HepG2 (cell line): Measurements from ENCODE around the gene ERRFI1. TPM values are rescaled to one million over a fixed set of nuclear protein-coding genes. Genes with fewer than 3 reads are reported as not detected.

Source experiments
- ATAC-seq: fragments of 200-7000 bp; cut with Tn5 transposase; 3 replicates; pipeline ENCODE4 v1.9.1; 2020; ENCODE audit warnings: mild to moderate bottlenecking, moderate library complexity
- BruUV-seq: library from RNA; stranded (reverse); fragments of 400-500 nt; replicated peaks from 2 replicates; lab custom pipeline; 2021; lab: Mats Ljungman, UMichigan
- CTCF ChIA-PET: fragments of 300-600 bp; formaldehyde crosslinking; extraction: SDS; loops from one replicate; lab custom pipeline; 2021; ENCODE audit warnings: low total read pairs, inconsistent platforms, low intra/inter-chr PET ratio; lab: Yijun Ruan, JAX
- POLR2A ChIA-PET: fragments of 350-600 bp; sonication (Branson Sonifier 250); formaldehyde crosslinking; loops from one replicate; lab custom pipeline; 2020; ENCODE audit warnings: antibody characterized with exemption, inconsistent platforms; lab: Yijun Ruan, JAX
- DNase-seq: peaks from one replicate; pipeline ENCODE4 v3.0.0-alpha.2; 2015; ENCODE audit warnings: low spot score
- FAIRE-seq: peaks from 3 replicates; lab custom pipeline; 2011; peaks lifted over from hg19 to GRCh38; lab: Jason Lieb, UNC
- H2AFZ ChIP-seq: one replicate; pipeline ENCODE4 v1.6.1; 2011; ENCODE audit warnings: low read length, inconsistent platforms
- H3K27ac ChIP-seq: fragments of 300-600 bp; 3 replicates; pipeline ENCODE4 v1.8.0; 2011; ENCODE audit warnings: mixed run types, mild to moderate bottlenecking, mixed read lengths, low read length, inconsistent platforms; ENCODE audit not compliant: insufficient read depth; ENCODE audit errors: extremely low read length
- H3K27me3 ChIP-seq, 2 experiments: fragments of 200-600 bp in 1 of 2; 2 replicates in 1 of 2; 3 replicates in 1 of 2; pipeline versions ENCODE4 v1.6.0 to v1.8.0; 2011; ENCODE audit warnings: low read length in 2 of 2, mild to moderate bottlenecking in 2 of 2, moderate library complexity in 2 of 2, inconsistent platforms in 1 of 2; ENCODE audit not compliant: insufficient read depth in 2 of 2, control insufficient read depth in 1 of 2
- H3K36me3 ChIP-seq, 2 experiments: fragments of 200-600 bp in 1 of 2; replicated peaks in 1 of 2; 2 replicates in 1 of 2; 3 replicates in 1 of 2; pipeline versions ENCODE4 v1.5.1 to v1.8.0; 2011; ENCODE audit warnings: low read length in 2 of 2, inconsistent platforms in 1 of 2; ENCODE audit not compliant: insufficient read depth in 2 of 2, control insufficient read depth in 1 of 2
- H3K4me1 ChIP-seq: 2 replicates; pipeline ENCODE4 v1.5.1; 2012; ENCODE audit warnings: low read length, inconsistent platforms; ENCODE audit not compliant: insufficient read depth
- H3K4me2 ChIP-seq: 2 replicates; pipeline ENCODE4 v1.6.0; 2011; ENCODE audit warnings: low read depth, low read length, inconsistent platforms
- H3K4me3 ChIP-seq, 3 experiments: fragments of 200-600 bp in 1 of 3; sonication (generic), shearing (Covaris generic) in 1 of 3; replicated peaks in 1 of 3; 2 replicates each; pipeline ENCODE4 v1.5.1; 2011 to 2016; ENCODE audit warnings: low read length in 3 of 3, inconsistent platforms in 2 of 3, low read depth in 2 of 3, mild to moderate bottlenecking in 2 of 3, control low read depth in 1 of 3, mixed read lengths in 1 of 3; ENCODE audit not compliant: insufficient read depth in 1 of 3
- H3K79me2 ChIP-seq: one replicate; pipeline ENCODE4 v1.6.1; 2011; ENCODE audit warnings: low read length, inconsistent platforms; ENCODE audit not compliant: insufficient read depth
- H3K9ac ChIP-seq: 2 replicates; pipeline ENCODE4 v1.6.0; 2011; ENCODE audit warnings: mild to moderate bottlenecking, low read depth, low read length, inconsistent platforms; ENCODE audit not compliant: insufficient read depth
- H3K9me3 ChIP-seq: 2 replicates; pipeline ENCODE4 v1.5.1; 2012; ENCODE audit warnings: mild to moderate bottlenecking, low read length
- H4K20me1 ChIP-seq: 2 replicates; pipeline ENCODE4 v1.6.0; 2011; ENCODE audit warnings: inconsistent platforms, mild to moderate bottlenecking, low read length, moderate library complexity; ENCODE audit not compliant: insufficient read depth
- KLF13 ChIP-seq: sonication (generic); formaldehyde crosslinking; IDR thresholded peaks from 2 replicates; pipeline ENCODE4 v1.4.0; 2020; ENCODE audit warnings: mild to moderate bottlenecking, missing genetic modification reagents
- RAD21 ChIP-seq: fragments of 450-650 bp; formaldehyde crosslinking; IDR thresholded peaks from 2 replicates; pipeline ENCODE4 v1.5.0; 2020; ENCODE audit warnings: mild to moderate bottlenecking
- SIN3B ChIP-seq: fragments of 150-350 bp; IDR thresholded peaks from 2 replicates; pipeline ENCODE4 v1.6.1; 2014; ENCODE audit warnings: low read length
- SP5 ChIP-seq: IDR thresholded peaks from 2 replicates; pipeline ENCODE4 v1.6.1; 2016; ENCODE audit warnings: low read depth, borderline replicate concordance
- XRCC5 ChIP-seq: fragments of 200-400 bp; formaldehyde crosslinking; optimal IDR thresholded peaks from 2 replicates; pipeline ENCODE3; 2017; ENCODE audit warnings: mild to moderate bottlenecking, low read length
- WGBS: methylation state at CpG from one replicate; pipeline ENCODE4 v1.1.6; 2017; ENCODE audit warnings: low lambda C conversion rate; 5-methylcytosine and 5-hydroxymethylcytosine counted together
- in situ Hi-C: cut with HindIII; loops from 2 replicates; pipeline ENCODE4 v1.10.0; 2017; ENCODE audit warnings: low pct_unique_long_range_greater_than_20kb; ENCODE audit not compliant: extremely low pct_ligation_motif_present
- intact Hi-C: fragments of 100-400 bp; cut with micrococcal nuclease; formaldehyde crosslinking; loops from one replicate; pipeline ENCODE4 v1.10.0; 2022; ENCODE audit not compliant: unreplicated experiment
- polyA plus RNA-seq, 8 experiments: library from polyadenylated mRNA; depleted of rRNA in 3 of 8; stranded (reverse) in 7 of 8; unstranded in 1 of 8; fragments of >200 nt; fragmentation: Illumina TruSeq in 4 of 8; extraction: Trizol in 4 of 8; gene quantifications; 2 replicates each; pipeline versions ENCODE4 v1.2.1 to v1.2.3, GENCODE V29; 2011 to 2016; ENCODE audit warnings: low read depth in 4 of 8, missing spikeins in 1 of 8, mixed read lengths in 1 of 8; ENCODE audit not compliant: insufficient read depth in 1 of 8
- total RNA-seq, 5 experiments: library from RNA; depleted of rRNA; stranded (reverse); fragments of >200 nt; fragmentation: Illumina TruSeq; extraction: Trizol; gene quantifications; 2 replicates each; pipeline ENCODE4 v1.2.3, GENCODE V29; 2016; ENCODE audit warnings: low read depth in 1 of 5
- TF ChIP-seq, protein P1 (sequence below): sonication (generic); formaldehyde crosslinking; IDR thresholded peaks from 2 replicates; pipeline ENCODE4 v1.8.1; 2023; ENCODE audit warnings: mild to moderate bottlenecking, missing genetic modification reagents, borderline replicate concordance
- TF ChIP-seq, protein P2 (sequence below): sonication (generic); formaldehyde crosslinking; IDR thresholded peaks from 2 replicates; pipeline ENCODE4 v1.4.0; 2020; ENCODE audit warnings: missing genetic modification reagents
- TF ChIP-seq, protein P3 (sequence below): sonication (generic); formaldehyde crosslinking; IDR thresholded peaks from 2 replicates; pipeline ENCODE4 v1.4.0; 2020; ENCODE audit warnings: missing genetic modification reagents
- TF ChIP-seq, protein P4 (sequence below), 2 experiments: sonication (generic) in 1 of 2; formaldehyde crosslinking in 1 of 2; IDR thresholded peaks; 2 replicates each; pipeline versions ENCODE4 v1.5.1 to v1.6.1; 2011 to 2020; ENCODE audit warnings: borderline replicate concordance in 1 of 2, low read depth in 1 of 2, low read length in 1 of 2, mild to moderate bottlenecking in 1 of 2, missing genetic modification reagents in 1 of 2, moderate library complexity in 1 of 2
- TF ChIP-seq, protein P5 (sequence below): sonication (generic); formaldehyde crosslinking; IDR thresholded peaks from 2 replicates; pipeline ENCODE4 v1.8.0; 2022; ENCODE audit warnings: low read depth, missing genetic modification reagents

The ERRFI1 gene
- total and polyA plus RNA-seq, 2 of the 13 experiments (the other 11 are each of a cell fraction or from before 2014, with no cell fraction given), result 84.4 to 753 TPM

DNA sequence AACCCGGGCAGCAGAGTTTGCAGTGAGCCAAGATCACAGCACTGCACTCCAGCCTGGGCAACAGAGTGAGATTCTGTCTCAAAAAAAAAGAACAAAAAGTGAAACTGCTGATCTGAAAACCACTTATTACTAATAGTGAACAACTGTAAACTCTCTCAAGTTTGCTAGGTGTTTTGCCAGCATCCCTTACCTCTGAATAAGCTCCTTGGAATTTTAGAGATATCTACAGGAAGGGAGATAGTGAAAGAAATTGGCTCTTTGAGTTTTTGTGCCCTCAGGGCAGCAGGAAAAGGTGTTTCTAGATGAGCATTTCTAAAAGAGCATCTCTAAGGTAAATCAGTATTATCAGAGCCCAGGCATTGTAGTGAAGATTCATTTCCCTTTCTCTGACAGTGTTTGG lies 37.5 kb downstream of the ERRFI1 start:
- Histone ChIP-seq H3K36me3 (peaks cover 8 to 32% of the 10 kb centered on the region in 2 experiments; a peak in 4 of 5 replicates), H2AFZ (no peak overlapping the region), H3K27ac (no peak overlapping the region), H3K27me3 (no peaks in the 10 kb centered on the region), H4K20me1 (no peaks in the 10 kb centered on the region)
- intact Hi-C loops, result no loop called here
- no TSS peak for BruUV-seq
- ATAC-seq (no peak), FAIRE-seq (no peak)
- TF ChIP-seq, protein P1, sequence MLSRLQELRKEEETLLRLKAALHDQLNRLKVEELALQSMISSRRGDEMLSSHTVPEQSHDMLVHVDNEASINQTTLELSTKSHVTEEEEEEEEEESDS (CRISPR knock-in tag), result no peak
- TF ChIP-seq, protein P2, sequence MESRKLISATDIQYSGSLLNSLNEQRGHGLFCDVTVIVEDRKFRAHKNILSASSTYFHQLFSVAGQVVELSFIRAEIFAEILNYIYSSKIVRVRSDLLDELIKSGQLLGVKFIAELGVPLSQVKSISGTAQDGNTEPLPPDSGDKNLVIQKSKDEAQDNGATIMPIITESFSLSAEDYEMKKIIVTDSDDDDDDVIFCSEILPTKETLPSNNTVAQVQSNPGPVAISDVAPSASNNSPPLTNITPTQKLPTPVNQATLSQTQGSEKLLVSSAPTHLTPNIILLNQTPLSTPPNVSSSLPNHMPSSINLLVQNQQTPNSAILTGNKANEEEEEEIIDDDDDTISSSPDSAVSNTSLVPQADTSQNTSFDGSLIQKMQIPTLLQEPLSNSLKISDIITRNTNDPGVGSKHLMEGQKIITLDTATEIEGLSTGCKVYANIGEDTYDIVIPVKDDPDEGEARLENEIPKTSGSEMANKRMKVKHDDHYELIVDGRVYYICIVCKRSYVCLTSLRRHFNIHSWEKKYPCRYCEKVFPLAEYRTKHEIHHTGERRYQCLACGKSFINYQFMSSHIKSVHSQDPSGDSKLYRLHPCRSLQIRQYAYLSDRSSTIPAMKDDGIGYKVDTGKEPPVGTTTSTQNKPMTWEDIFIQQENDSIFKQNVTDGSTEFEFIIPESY (CRISPR knock-in tag), result no peak
- TF ChIP-seq, protein P3, sequence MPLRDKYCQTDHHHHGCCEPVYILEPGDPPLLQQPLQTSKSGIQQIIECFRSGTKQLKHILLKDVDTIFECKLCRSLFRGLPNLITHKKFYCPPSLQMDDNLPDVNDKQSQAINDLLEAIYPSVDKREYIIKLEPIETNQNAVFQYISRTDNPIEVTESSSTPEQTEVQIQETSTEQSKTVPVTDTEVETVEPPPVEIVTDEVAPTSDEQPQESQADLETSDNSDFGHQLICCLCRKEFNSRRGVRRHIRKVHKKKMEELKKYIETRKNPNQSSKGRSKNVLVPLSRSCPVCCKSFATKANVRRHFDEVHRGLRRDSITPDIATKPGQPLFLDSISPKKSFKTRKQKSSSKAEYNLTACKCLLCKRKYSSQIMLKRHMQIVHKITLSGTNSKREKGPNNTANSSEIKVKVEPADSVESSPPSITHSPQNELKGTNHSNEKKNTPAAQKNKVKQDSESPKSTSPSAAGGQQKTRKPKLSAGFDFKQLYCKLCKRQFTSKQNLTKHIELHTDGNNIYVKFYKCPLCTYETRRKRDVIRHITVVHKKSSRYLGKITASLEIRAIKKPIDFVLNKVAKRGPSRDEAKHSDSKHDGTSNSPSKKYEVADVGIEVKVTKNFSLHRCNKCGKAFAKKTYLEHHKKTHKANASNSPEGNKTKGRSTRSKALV (CRISPR knock-in tag), result no peak
- TF ChIP-seq, protein P4, sequence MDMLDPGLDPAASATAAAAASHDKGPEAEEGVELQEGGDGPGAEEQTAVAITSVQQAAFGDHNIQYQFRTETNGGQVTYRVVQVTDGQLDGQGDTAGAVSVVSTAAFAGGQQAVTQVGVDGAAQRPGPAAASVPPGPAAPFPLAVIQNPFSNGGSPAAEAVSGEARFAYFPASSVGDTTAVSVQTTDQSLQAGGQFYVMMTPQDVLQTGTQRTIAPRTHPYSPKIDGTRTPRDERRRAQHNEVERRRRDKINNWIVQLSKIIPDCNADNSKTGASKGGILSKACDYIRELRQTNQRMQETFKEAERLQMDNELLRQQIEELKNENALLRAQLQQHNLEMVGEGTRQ (IDR thresholded peaks at IDR 0.05; ENCODE audit: low read depth, low read length), result no peak
- TF ChIP-seq, protein P4 (CRISPR knock-in tag; IDR thresholded peaks at IDR 0.05; ENCODE audit: borderline replicate concordance), result no peak
- no peak for TF ChIP-seq RAD21 (CRISPR knock-in tag)
- TF ChIP-seq, protein P5, sequence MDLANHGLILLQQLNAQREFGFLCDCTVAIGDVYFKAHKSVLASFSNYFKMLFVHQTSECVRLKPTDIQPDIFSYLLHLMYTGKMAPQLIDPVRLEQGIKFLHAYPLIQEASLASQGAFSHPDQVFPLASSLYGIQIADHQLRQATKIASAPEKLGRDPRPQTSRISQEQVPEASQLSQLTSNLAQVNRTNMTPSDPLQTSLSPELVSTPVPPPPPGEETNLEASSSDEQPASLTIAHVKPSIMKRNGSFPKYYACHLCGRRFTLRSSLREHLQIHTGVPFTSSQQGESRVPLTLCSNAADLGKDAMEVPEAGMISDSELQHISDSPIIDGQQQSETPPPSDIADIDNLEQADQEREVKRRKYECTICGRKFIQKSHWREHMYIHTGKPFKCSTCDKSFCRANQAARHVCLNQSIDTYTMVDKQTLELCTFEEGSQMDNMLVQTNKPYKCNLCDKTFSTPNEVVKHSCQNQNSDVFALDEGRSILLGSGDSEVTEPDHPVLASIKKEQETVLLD (CRISPR knock-in tag), result no peak
- no peak for TF ChIP-seq KLF13 (CRISPR knock-in tag)
- no peak for TF ChIP-seq SP5 (CRISPR knock-in tag)
- no peak for TF ChIP-seq SIN3B
- no peak for TF ChIP-seq XRCC5
- TF ChIP-seq, all 625 proteins: peak for 0
- Histone ChIP-seq H3K4me1 (no peaks in the 10 kb centered on the region), H3K9me3 (no peaks in the 10 kb centered on the region), H3K79me2 (no peaks in the 10 kb centered on the region), H3K9ac (no peak overlapping the region), H3K4me3 (no peak overlapping the region), H3K4me2 (no peak overlapping the region)
- ChIA-PET CTCF (no interaction called here), POLR2A (no interaction called here)
- WGBS, result 95% methylated on average over 1 of the region's 1 CpG
- in situ Hi-C loops, result no loop called here
- DNase-seq, result no peak
